ENCODE measurements around the gene PRKAG2.

Gene PRKAG2

DNA sequence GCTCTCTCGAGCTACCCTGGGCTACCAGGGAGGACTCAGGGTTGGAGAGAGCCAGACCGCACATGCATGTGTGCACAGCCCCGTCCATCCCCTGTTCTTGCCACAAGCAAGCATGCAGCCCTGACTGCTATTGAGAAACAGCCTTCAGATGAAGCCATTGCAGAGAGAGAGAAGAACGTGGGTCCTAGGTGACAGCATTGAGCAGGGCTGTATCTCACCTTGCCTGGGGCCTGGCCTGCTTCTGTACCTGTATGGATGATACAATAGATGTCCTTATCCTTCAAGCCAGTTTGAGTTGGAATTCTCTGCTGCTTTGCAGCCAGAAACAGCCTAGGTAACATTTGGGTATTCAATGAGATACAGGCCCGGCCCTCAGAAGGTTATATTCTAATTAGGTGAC, 229.9 kb downstream of the PRKAG2 start:
- H3K9me3 ChIP-seq = peaks cover 3% of the 10 kb centered on the region; the same call in 1 of the 2 replicates
- DNase-seq = no peak
- H3K4me3 ChIP-seq (ENCODE audit: low read depth, low read length) = no peak overlapping the region
- TF ChIP-seq, protein P1, sequence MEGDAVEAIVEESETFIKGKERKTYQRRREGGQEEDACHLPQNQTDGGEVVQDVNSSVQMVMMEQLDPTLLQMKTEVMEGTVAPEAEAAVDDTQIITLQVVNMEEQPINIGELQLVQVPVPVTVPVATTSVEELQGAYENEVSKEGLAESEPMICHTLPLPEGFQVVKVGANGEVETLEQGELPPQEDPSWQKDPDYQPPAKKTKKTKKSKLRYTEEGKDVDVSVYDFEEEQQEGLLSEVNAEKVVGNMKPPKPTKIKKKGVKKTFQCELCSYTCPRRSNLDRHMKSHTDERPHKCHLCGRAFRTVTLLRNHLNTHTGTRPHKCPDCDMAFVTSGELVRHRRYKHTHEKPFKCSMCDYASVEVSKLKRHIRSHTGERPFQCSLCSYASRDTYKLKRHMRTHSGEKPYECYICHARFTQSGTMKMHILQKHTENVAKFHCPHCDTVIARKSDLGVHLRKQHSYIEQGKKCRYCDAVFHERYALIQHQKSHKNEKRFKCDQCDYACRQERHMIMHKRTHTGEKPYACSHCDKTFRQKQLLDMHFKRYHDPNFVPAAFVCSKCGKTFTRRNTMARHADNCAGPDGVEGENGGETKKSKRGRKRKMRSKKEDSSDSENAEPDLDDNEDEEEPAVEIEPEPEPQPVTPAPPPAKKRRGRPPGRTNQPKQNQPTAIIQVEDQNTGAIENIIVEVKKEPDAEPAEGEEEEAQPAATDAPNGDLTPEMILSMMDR (IDR thresholded peaks at IDR 0.05; ENCODE audit: low read depth, low read length) = no peak
- H3K27me3 ChIP-seq = no peaks in the 10 kb centered on the region
- H3K4me1 ChIP-seq = no peaks in the 10 kb centered on the region
- H3K36me3 ChIP-seq = no peaks in the 10 kb centered on the region

DNA sequence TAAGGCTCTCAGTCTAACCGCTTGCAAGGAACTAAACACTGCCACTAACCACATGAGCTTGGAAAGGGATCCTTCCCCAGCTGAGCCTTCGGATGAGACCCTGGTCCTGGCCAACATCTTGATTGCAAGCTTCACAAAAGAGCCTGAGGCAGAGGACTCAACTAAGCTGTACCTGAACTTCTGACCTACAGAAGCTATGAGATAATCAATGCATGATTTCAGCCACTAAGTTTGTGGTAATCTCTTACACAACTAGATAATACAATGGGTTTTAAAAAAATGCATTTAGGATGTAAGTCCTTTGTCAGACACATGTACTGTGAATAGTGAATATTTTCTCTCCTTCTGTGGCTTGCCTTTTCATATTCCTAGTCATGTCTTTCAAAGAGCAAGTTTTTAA, 231.6 kb downstream of the PRKAG2 start:
- no peaks in the 10 kb centered on the region for H3K27me3 ChIP-seq
- no peak overlapping the region for H3K4me3 ChIP-seq (ENCODE audit: low read depth, low read length)
- DNase-seq = no peak
- H3K36me3 ChIP-seq = no peaks in the 10 kb centered on the region
- H3K4me1 ChIP-seq = no peaks in the 10 kb centered on the region
- TF ChIP-seq, protein P1 (IDR thresholded peaks at IDR 0.05; ENCODE audit: low read depth, low read length) = no peak
- peaks cover 3% of the 10 kb centered on the region; the same call in 1 of the 2 replicates for H3K9me3 ChIP-seq

DNA sequence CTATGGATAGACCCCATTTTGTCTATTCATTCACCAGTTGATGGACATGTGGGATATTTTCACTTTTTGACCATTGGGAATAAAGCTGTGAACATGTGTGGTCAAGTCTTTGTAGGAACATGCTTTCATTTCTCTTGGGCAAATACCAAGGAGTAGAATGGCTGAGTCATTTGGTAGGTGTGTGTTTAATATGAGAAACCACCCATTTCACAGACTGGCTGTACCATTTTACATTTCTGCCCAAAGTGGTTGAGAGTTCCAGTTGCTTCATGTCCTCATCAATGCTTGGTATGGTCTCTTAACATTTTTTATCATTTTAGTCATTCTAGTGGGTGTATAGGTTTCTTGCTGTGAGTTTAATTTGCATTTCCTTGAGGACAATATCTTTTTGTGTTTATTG, 232.4 kb downstream of the PRKAG2 start:
- Histone ChIP-seq H3K4me3 (ENCODE audit: low read depth, low read length) (no peak overlapping the region), H3K27me3 (no peaks in the 10 kb centered on the region), H3K36me3 (no peaks in the 10 kb centered on the region), H3K9me3 (peaks cover 3% of the 10 kb centered on the region; the same call in 1 of the 2 replicates), H3K4me1 (no peaks in the 10 kb centered on the region)
- TF ChIP-seq, protein P1 (IDR thresholded peaks at IDR 0.05; ENCODE audit: low read depth, low read length) = no peak
- DNase-seq = no peak

DNA sequence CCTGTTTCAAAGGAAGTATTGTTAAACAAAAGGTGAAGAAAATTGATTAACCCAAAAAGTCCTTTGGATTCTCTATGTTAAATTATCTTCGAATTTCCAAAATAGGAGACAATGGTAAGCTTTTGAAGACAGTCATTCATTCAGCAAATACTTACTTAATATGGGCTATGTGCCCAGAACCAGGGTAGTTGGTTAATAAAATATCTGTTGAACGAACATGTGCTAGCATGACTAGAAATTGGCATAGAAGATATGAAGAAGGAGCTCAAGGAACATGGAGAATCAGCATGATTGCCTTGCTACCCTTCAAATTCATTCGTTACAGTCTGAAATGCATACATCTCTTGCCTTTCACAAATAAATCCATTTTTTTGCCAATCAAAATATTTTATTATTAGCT, 234.2 kb downstream of the PRKAG2 start:
- Histone ChIP-seq H3K4me1 (no peaks in the 10 kb centered on the region), H3K36me3 (no peaks in the 10 kb centered on the region), H3K4me3 (ENCODE audit: low read depth, low read length) (no peak overlapping the region), H3K27me3 (no peaks in the 10 kb centered on the region), H3K9me3 (peaks cover 3% of the 10 kb centered on the region; the same call in 1 of the 2 replicates)
- no peak for DNase-seq
- TF ChIP-seq, protein P1 (IDR thresholded peaks at IDR 0.05; ENCODE audit: low read depth, low read length) = no peak

DNA sequence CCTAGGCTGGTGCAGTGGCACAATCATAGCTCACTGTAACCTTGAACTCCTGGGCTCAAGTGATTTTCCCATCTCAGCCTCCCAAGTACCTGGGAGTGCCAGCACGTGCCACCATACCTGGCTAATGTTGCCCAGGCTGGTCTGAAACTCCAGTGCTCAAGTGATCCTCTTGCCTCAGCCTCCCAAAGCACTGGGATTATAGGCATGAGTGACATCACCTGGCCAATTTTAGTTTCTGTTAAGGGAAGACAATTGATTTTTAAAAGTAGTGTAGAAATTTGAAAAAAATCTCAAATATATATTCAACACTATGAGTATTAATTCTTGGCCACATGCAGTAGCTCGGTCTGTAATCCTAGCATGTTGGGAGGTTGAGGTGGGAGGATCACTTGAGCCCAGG, 235.3 kb downstream of the PRKAG2 start:
- Histone ChIP-seq H3K4me3 (ENCODE audit: low read depth, low read length) (no peak overlapping the region), H3K9me3 (peaks cover 3% of the 10 kb centered on the region; the same call in 1 of the 2 replicates), H3K36me3 (no peaks in the 10 kb centered on the region), H3K4me1 (no peaks in the 10 kb centered on the region), H3K27me3 (no peaks in the 10 kb centered on the region)
- DNase-seq = no peak
- TF ChIP-seq, protein P1 (IDR thresholded peaks at IDR 0.05; ENCODE audit: low read depth, low read length) = no peak

DNA sequence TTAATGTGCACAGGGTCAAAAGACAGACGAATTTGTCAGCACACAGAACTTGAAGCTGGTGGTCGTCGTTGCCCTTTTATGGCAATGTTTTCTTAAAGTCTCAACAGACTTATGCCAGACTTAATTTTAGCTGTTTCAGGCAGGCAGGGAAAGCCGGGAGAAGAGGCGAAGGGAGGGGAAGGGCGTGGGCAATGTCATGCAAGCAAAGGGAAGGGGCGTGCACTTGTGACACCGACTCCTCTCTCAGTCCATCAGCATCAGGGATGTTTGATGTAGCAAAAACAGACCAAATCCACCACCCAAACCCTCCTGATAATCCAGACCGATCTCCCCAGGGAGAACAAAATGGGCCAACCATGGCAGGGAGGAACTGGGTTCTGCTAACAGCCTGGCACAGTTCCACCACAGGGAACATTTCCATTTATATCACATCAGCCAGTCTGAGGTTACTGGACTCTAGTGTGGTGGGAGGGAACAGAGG, 239.1 kb downstream of the PRKAG2 start:
- Histone ChIP-seq H3K27me3 (no peaks in the 10 kb centered on the region), H3K4me3 (ENCODE audit: low read depth, low read length) (peak overlapping the region; percentile 8; the same call in 1 of the 2 replicates), H3K36me3 (no peaks in the 10 kb centered on the region), H3K4me1 (no peaks in the 10 kb centered on the region), H3K9me3 (no peaks in the 10 kb centered on the region)
- peak; percentile 69 for DNase-seq
- TF ChIP-seq, protein P1 (IDR thresholded peaks at IDR 0.05; ENCODE audit: low read depth, low read length) = no peak

Measured in BE2C (cell line).